ENCODE results near the gene STUB1.

Gene STUB1

GRCh38 chr16:658679-659571, 21.3 kb upstream of the STUB1 start:
- ATAC-seq, result no peak

GRCh38 chr16:659618-660017, 20.6 kb upstream of the STUB1 start:
- ATAC-seq, result no peak
- no peak for TF ChIP-seq CSDC2 (CRISPR knock-in tag; IDR thresholded peaks at IDR 0.05)
- TF ChIP-seq BACH2 (CRISPR knock-in tag; IDR thresholded peaks at IDR 0.05; ENCODE audit: borderline replicate concordance), result no peak
- TF ChIP-seq OSR1 (CRISPR knock-in tag; IDR thresholded peaks at IDR 0.05), result no peak
- TF ChIP-seq TCF4 (CRISPR knock-in tag; IDR thresholded peaks at IDR 0.05; ENCODE audit: borderline replicate concordance), result no peak
- TF ChIP-seq TSHZ2 (CRISPR knock-in tag; IDR thresholded peaks at IDR 0.05), result no peak
- TF ChIP-seq POU6F1 (CRISPR knock-in tag; IDR thresholded peaks at IDR 0.05; ENCODE audit: borderline replicate concordance, low read depth), result no peak
- TF ChIP-seq ZFP30 (CRISPR knock-in tag; IDR thresholded peaks at IDR 0.05), result no peak
- TF ChIP-seq RARB (CRISPR knock-in tag; IDR thresholded peaks at IDR 0.05), result no peak
- TF ChIP-seq GLIS3 (CRISPR knock-in tag; IDR thresholded peaks at IDR 0.05), result no peak
- no peak for TF ChIP-seq TOX (CRISPR knock-in tag; IDR thresholded peaks at IDR 0.05; ENCODE audit: borderline replicate concordance)
- TF ChIP-seq ARNTL (CRISPR knock-in tag; IDR thresholded peaks at IDR 0.05; ENCODE audit: borderline replicate concordance, low read depth), result no peak
- no peak for TF ChIP-seq ZC3H10 (CRISPR knock-in tag; IDR thresholded peaks at IDR 0.05)
- no peak for TF ChIP-seq ISL1 (CRISPR knock-in tag; IDR thresholded peaks at IDR 0.05)

More at GRCh38 chr16:658679-659571, 21.3 kb upstream of the STUB1 start:
- no peak for TF ChIP-seq PPARA (CRISPR knock-in tag; IDR thresholded peaks at IDR 0.05; ENCODE audit: borderline replicate concordance)
- no peak for TF ChIP-seq TCF4 (CRISPR knock-in tag; IDR thresholded peaks at IDR 0.05; ENCODE audit: borderline replicate concordance)
- no peak for TF ChIP-seq GLIS3 (CRISPR knock-in tag; IDR thresholded peaks at IDR 0.05)
- no peak for TF ChIP-seq ZNF565 (CRISPR knock-in tag; conservative IDR thresholded peaks at IDR 0.05; ENCODE audit: low read depth)
- TF ChIP-seq PATZ1 (CRISPR knock-in tag; IDR thresholded peaks at IDR 0.05; ENCODE audit: borderline replicate concordance), result no peak
- TF ChIP-seq TOX (CRISPR knock-in tag; IDR thresholded peaks at IDR 0.05; ENCODE audit: borderline replicate concordance), result no peak
- no peak for TF ChIP-seq ESRRG (CRISPR knock-in tag; IDR thresholded peaks at IDR 0.05)
- no peak for TF ChIP-seq RARB (CRISPR knock-in tag; IDR thresholded peaks at IDR 0.05)
- no peak for TF ChIP-seq ISL1 (CRISPR knock-in tag; IDR thresholded peaks at IDR 0.05)
- TF ChIP-seq BACH2 (CRISPR knock-in tag; IDR thresholded peaks at IDR 0.05; ENCODE audit: borderline replicate concordance), result no peak
- no peak for TF ChIP-seq ZFP3 (CRISPR knock-in tag; IDR thresholded peaks at IDR 0.05)
- TF ChIP-seq SNAI2 (CRISPR knock-in tag; IDR thresholded peaks at IDR 0.05), result no peak
- no peak for TF ChIP-seq CSDC2 (CRISPR knock-in tag; IDR thresholded peaks at IDR 0.05)
- no peak for TF ChIP-seq ZNF70 (CRISPR knock-in tag; IDR thresholded peaks at IDR 0.05)
- TF ChIP-seq POU6F1 (CRISPR knock-in tag; IDR thresholded peaks at IDR 0.05; ENCODE audit: borderline replicate concordance, low read depth), result no peak
- no peak for TF ChIP-seq CREB5 (CRISPR knock-in tag; IDR thresholded peaks at IDR 0.05; ENCODE audit: low read depth)
- TF ChIP-seq OSR1 (CRISPR knock-in tag; IDR thresholded peaks at IDR 0.05), result no peak
- no peak for TF ChIP-seq CSRNP3 (CRISPR knock-in tag; IDR thresholded peaks at IDR 0.05)

Measured in SK-N-SH treated with all-trans-retinoic acid at 6 μM for 48 hours (cell line).